Colonic mucosa (tissue), 4 donors: ENCODE data around the gene PUM1. TPM values are rescaled to one million over a fixed set of nuclear protein-coding genes. Genes with fewer than 3 reads are reported as not detected.

ENCODE experiments used
- DNase-seq: peaks from one replicate; pipeline ENCODE4 v3.0.0-alpha.2; 2020
- H3K27ac ChIP-seq: fragments of 200-600 bp; one replicate; pipeline ENCODE4 v1.8.0; 2021
- H3K27me3 ChIP-seq: fragments of 200-600 bp; one replicate; pipeline ENCODE4 v1.8.0; 2021
- H3K36me3 ChIP-seq: fragments of 200-600 bp; one replicate; pipeline ENCODE4 v1.8.0; 2021
- H3K4me1 ChIP-seq: fragments of 200-600 bp; one replicate; pipeline ENCODE4 v1.8.0; 2021; ENCODE audit warnings: mild to moderate bottlenecking
- H3K4me3 ChIP-seq: fragments of 200-600 bp; one replicate; pipeline ENCODE4 v1.8.0; 2021
- H3K9ac ChIP-seq, 2 donors: one replicate each; pipeline ENCODE4 v1.7.0; 2013; ENCODE audit warnings: control low read depth in 2 of 2, low read depth in 2 of 2, low read length in 2 of 2
- H3K9me3 ChIP-seq: fragments of 200-600 bp; one replicate; pipeline ENCODE4 v1.8.0; 2021
- intact Hi-C: fragments of 100-400 bp; cut with DNase I; formaldehyde crosslinking; loops from one replicate; pipeline ENCODE4 v1.14.1; 2022
- total RNA-seq, 2 donors: library from RNA; stranded (reverse); fragmentation: NEBNext Ultra II Directional in 1 of 2; extraction: Animal tissue kit (Norgen Biotek cat#: 25700) in 1 of 2; gene quantifications; one replicate each; pipeline ENCODE4 v1.2.1, GENCODE V29; 2021
- TF ChIP-seq, protein P1 (sequence below): fragments of 200-600 bp; IDR thresholded peaks from one replicate; pipeline ENCODE4 v1.8.0; 2022; ENCODE audit warnings: antibody characterized with exemption, mild to moderate bottlenecking
- donor health status: healthy.
- donor health status: DM: no; HTN: no; CAD: no.
- donor health status: DM: no; HTN: no; CAD: no.

The PUM1 gene
- total RNA-seq, 2 donors from 2014 or later: 119 to 124 TPM

DNA sequence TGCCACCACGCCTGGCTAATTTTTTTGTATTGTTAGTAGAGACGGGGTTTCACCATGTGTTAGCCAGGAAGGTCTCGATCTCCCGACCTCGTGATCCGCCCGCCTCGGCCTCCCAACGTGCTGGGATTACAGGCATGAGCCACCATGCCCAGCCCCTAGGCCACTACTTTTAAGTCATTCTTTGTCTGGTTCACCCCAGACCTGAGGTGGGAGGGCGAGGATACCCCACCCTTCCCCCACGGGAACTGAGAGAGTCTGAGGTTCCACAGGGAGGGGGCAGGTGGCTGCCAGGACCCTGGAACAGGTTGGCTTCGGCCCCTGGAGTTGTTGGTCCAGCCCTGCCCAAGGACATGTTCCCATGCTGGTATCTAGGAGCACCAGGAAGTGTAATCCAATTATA is 149.2 kb downstream of the PUM1 start:
- Histone ChIP-seq H3K9me3 (no peaks in the 10 kb centered on the region), H3K27ac (no peak overlapping the region), H3K9ac (no peak overlapping the region), H3K4me1 (no peaks in the 10 kb centered on the region), H3K27me3 (no peaks in the 10 kb centered on the region), H3K36me3 (no peaks in the 10 kb centered on the region), H3K4me3 (no peak overlapping the region)
- no peak for DNase-seq
- intact Hi-C loops: no loop called here
- TF ChIP-seq, protein P1, sequence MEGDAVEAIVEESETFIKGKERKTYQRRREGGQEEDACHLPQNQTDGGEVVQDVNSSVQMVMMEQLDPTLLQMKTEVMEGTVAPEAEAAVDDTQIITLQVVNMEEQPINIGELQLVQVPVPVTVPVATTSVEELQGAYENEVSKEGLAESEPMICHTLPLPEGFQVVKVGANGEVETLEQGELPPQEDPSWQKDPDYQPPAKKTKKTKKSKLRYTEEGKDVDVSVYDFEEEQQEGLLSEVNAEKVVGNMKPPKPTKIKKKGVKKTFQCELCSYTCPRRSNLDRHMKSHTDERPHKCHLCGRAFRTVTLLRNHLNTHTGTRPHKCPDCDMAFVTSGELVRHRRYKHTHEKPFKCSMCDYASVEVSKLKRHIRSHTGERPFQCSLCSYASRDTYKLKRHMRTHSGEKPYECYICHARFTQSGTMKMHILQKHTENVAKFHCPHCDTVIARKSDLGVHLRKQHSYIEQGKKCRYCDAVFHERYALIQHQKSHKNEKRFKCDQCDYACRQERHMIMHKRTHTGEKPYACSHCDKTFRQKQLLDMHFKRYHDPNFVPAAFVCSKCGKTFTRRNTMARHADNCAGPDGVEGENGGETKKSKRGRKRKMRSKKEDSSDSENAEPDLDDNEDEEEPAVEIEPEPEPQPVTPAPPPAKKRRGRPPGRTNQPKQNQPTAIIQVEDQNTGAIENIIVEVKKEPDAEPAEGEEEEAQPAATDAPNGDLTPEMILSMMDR: no peak

DNA sequence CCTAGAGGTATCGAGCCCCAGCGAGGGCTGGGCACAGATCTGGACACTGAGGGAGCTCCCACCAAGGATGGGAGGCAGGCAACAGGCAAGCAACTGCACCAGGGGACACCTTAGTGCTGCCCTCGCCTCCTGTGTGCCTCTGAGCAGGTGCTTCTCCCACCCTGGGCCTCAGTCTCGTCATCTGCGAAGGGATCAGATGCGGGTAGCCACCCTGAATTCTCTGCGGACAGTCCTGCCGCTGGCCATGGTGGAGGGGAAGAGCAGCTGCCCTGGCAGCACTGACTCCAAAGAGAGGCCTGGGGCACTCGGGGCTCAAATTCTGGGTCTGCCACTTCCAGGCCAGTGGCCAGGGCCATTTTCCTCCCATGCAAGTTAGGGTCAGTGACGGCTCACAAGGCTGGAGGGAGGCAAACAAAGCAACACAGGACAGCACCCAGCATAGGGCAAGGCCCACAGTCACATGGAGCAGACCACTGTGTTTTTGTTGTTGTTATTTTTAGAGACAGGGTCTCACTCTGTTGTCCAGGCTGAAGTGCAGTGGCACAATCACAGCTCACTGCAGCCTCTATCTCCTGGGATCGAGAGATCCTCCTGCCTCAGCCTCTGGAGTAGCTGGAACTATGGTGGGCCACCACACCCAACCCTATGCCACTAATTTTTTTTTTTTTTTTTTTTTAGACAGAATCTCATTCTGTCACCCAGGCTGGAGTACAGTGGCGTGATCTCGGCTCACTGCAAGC is 149.9 kb downstream of the PUM1 start:
- intact Hi-C loops: no loop called here
- no peak for DNase-seq

DNA sequence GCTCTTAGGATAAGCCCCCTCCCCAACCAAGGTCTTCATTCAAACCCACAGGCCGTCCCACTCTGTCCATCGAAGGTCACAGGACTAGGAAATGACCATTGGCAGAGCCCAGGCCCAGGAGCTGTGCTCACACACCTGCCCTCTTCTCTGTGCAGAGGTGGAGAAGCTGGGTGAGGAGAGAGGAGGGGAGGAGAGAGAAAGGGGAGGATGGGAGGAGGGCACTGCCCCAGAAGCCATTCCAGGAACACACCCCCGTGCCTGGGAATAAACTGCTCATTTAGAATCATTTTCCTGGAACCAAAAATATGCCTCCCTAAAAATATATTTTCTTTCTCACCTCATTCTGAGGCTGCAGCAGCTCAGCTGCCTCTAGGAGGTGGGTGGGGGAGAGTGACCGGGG is 150.6 kb downstream of the PUM1 start:
- Histone ChIP-seq H3K4me1 (no peaks in the 10 kb centered on the region), H3K4me3 (no peak overlapping the region), H3K36me3 (no peaks in the 10 kb centered on the region), H3K27ac (no peak overlapping the region), H3K27me3 (no peaks in the 10 kb centered on the region), H3K9me3 (no peaks in the 10 kb centered on the region), H3K9ac (no peak overlapping the region)
- intact Hi-C loops: loop anchor here (5.0 kb wide), 2 partner anchors 133 to 198 kb away; no protein-coding TSS in a partner anchor
- no peak for DNase-seq
- TF ChIP-seq, protein P1: no peak

More for the DNA sequence above, 149.9 kb downstream of the PUM1 start:
- Histone ChIP-seq H3K9ac (no peak overlapping the region), H3K36me3 (no peaks in the 10 kb centered on the region), H3K9me3 (no peaks in the 10 kb centered on the region), H3K4me3 (no peak overlapping the region), H3K27me3 (no peaks in the 10 kb centered on the region), H3K27ac (no peak overlapping the region), H3K4me1 (no peaks in the 10 kb centered on the region)
- TF ChIP-seq, protein P1: no peak

DNA sequence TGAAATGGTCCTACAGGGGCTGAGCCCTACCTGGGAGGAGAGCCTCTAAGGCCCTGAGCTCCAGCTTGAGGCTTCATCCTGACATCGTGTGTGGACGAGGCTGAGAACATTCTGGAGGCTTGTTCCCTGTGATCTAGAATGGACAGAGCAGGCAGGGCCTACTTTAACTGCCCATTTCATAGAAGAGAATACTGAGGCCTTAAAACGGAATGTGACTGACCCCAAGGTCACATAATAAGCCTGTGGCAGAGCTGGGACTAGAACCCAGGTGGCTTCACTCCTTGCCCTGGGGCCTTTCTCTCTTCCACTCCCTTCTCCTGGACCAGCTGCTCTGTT is 151.0 kb downstream of the PUM1 start:
- DNase-seq: no peak
- intact Hi-C loops: loop anchor here (5.0 kb wide), 2 partner anchors 132 to 197 kb away; no protein-coding TSS in a partner anchor

DNA sequence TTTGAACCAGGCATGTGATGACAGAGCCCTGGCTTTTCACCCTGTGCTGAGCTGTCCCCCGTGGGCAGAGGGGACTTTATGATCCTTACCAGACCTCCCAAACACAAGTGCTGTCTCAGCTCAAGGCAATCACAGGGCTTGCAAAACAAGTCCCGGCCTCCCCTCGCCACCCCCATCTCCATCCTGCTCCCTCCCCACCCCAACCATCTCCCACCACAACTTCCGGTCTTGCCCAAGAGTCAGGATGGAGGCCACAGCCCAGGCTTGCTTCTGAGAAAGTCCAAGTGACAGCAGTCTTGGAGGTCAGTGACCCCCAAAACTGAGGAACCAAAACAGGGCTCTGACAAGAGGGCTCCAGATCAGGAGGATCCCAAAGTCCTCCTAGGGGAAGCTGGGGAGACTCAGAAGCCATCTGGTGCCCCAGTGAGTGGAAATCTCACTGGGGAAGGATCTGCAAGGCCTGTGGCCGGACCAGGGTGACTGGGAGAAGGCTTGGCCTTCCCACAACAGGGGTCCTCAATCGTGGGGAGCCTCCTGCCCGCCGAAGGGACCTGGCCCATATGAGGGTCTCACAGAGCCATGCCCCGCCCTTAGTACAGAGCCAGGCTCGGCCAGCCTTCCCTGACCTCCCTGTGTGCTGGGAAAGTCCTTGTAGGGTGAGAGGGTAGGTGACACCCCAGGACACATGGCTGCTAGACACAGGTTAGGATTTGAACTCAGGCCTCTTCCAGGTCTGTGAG is 152.4 kb downstream of the PUM1 start:
- peak overlapping the region; percentile 27 for H3K27ac ChIP-seq
- intact Hi-C loops: loop anchor here (5.0 kb wide), 2 partner anchors 131 to 196 kb away; no protein-coding TSS in a partner anchor
- H3K4me3 ChIP-seq: no peak overlapping the region
- H3K4me1 ChIP-seq: peaks cover 11% of the 10 kb centered on the region
- DNase-seq: no peak
- H3K9ac ChIP-seq: peak overlapping the region in 1 of 2 donors; percentile 24
- no peaks in the 10 kb centered on the region for H3K9me3 ChIP-seq
- H3K36me3 ChIP-seq: no peaks in the 10 kb centered on the region
- TF ChIP-seq, protein P1: no peak
- H3K27me3 ChIP-seq: no peaks in the 10 kb centered on the region

More for the DNA sequence above, 151.0 kb downstream of the PUM1 start:
- H3K36me3 ChIP-seq: no peaks in the 10 kb centered on the region
- H3K9me3 ChIP-seq: no peaks in the 10 kb centered on the region
- no peak overlapping the region for H3K27ac ChIP-seq
- H3K4me1 ChIP-seq: peaks cover 3% of the 10 kb centered on the region
- TF ChIP-seq, protein P1: no peak
- no peak overlapping the region for H3K9ac ChIP-seq
- no peak overlapping the region for H3K4me3 ChIP-seq
- no peaks in the 10 kb centered on the region for H3K27me3 ChIP-seq
